Ishikawa (cell line): Measurements from ENCODE around the gene PLCB1.

Source experiments
- CEBPB ChIP-seq: IDR thresholded peaks from 2 replicates; pipeline ENCODE4 v1.6.1; 2012
- CREB1 ChIP-seq: IDR thresholded peaks from 2 replicates; pipeline ENCODE4 v1.6.1; 2012; ENCODE audit warnings: low read depth
- EGR1 ChIP-seq: IDR thresholded peaks from 2 replicates; pipeline ENCODE4 v1.6.1; 2012
- EP300 ChIP-seq: IDR thresholded peaks from 2 replicates; pipeline ENCODE4 v1.6.1; 2012; ENCODE audit warnings: borderline replicate concordance
- FOXM1 ChIP-seq: IDR thresholded peaks from 2 replicates; pipeline ENCODE4 v1.6.1; 2012; ENCODE audit warnings: low read depth, borderline replicate concordance
- MAX ChIP-seq: IDR thresholded peaks from 2 replicates; pipeline ENCODE4 v1.6.1; 2012
- NFIC ChIP-seq: IDR thresholded peaks from 2 replicates; pipeline ENCODE4 v1.6.1; 2012
- RAD21 ChIP-seq: IDR thresholded peaks from 2 replicates; pipeline ENCODE4 v1.6.1; 2012; ENCODE audit warnings: low read depth
- REST ChIP-seq: IDR thresholded peaks from 2 replicates; pipeline ENCODE4 v1.6.1; 2012; ENCODE audit warnings: low read depth, mild to moderate bottlenecking
- TAF1 ChIP-seq: IDR thresholded peaks from 2 replicates; pipeline ENCODE4 v1.6.1; 2012; ENCODE audit warnings: low read depth, mild to moderate bottlenecking
- TCF12 ChIP-seq: IDR thresholded peaks from 2 replicates; pipeline ENCODE4 v1.6.1; 2012; ENCODE audit warnings: low read depth
- TEAD4 ChIP-seq: IDR thresholded peaks from 2 replicates; pipeline ENCODE4 v1.6.1; 2012
- USF1 ChIP-seq: IDR thresholded peaks from 2 replicates; pipeline ENCODE4 v1.6.1; 2012
- YY1 ChIP-seq: IDR thresholded peaks from 2 replicates; pipeline ENCODE4 v1.6.1; 2012; ENCODE audit warnings: low read depth
- ZBTB7A ChIP-seq: IDR thresholded peaks from 2 replicates; pipeline ENCODE4 v1.6.1; 2012; ENCODE audit warnings: low read depth

The PLCB1 gene

GRCh38 chr20:8867038-8867740 is 735.1 kb downstream of the PLCB1 start:
- TF ChIP-seq TEAD4 (no peak), USF1 (no peak), ZBTB7A (no peak), CEBPB (no peak), MAX (no peak), EGR1 (no peak)

- TF ChIP-seq CREB1 (no peak), REST (no peak), CEBPB (no peak), RAD21 (no peak), FOXM1 (no peak), TCF12 (no peak), ZBTB7A (no peak), TAF1 (no peak), EGR1 (no peak), NFIC (no peak), USF1 (no peak), MAX (no peak), EP300 (no peak)
These were observed 738.6 kb downstream of the PLCB1 start for GRCh38 chr20:8870652-8871051.

- no peak for TF ChIP-seq TAF1
- no peak for TF ChIP-seq YY1
- TF ChIP-seq USF1, result no peak
- TF ChIP-seq CEBPB, result no peak
- no peak for TF ChIP-seq ZBTB7A
- no peak for TF ChIP-seq CREB1
These were observed 742.4 kb downstream of the PLCB1 start for GRCh38 chr20:8874437-8874836.

- no peak for TF ChIP-seq TEAD4
- no peak for TF ChIP-seq YY1
- TF ChIP-seq TCF12, result no peak
- TF ChIP-seq RAD21, result no peak
- TF ChIP-seq TAF1, result no peak
- no peak for TF ChIP-seq EP300
- TF ChIP-seq CEBPB, result no peak
- TF ChIP-seq MAX, result no peak
- TF ChIP-seq REST, result no peak
- TF ChIP-seq USF1, result no peak
- no peak for TF ChIP-seq FOXM1
- no peak for TF ChIP-seq EGR1
- TF ChIP-seq CREB1, result no peak
- no peak for TF ChIP-seq ZBTB7A
- TF ChIP-seq NFIC, result no peak
These were observed 743.5 kb downstream of the PLCB1 start for GRCh38 chr20:8875586-8875985.

GRCh38 chr20:8876366-8876765 is 744.3 kb downstream of the PLCB1 start:
- no peak for TF ChIP-seq EP300
- no peak for TF ChIP-seq TAF1
- no peak for TF ChIP-seq CEBPB
- no peak for TF ChIP-seq FOXM1
- no peak for TF ChIP-seq CREB1
- TF ChIP-seq RAD21, result no peak
- TF ChIP-seq MAX, result no peak
